GM23338 (cell line): ENCODE results near the gene KRTAP4-11. TPM values are rescaled to one million over a fixed set of nuclear protein-coding genes. Genes with fewer than 3 reads are reported as not detected.

Experiments used
- ATAC-seq: fragments of 200-7000 bp; cut with Tn5 transposase; 3 replicates; pipeline ENCODE4 v1.9.1; 2020
- DNase-seq: peaks from one replicate; pipeline ENCODE4 v3.0.0-alpha.2; 2015; ENCODE audit warnings: low spot score
- H2AFZ ChIP-seq: fragments of 200-600 bp; sonication (generic); 2 replicates; pipeline ENCODE4 v1.8.0; 2016; ENCODE audit warnings: antibody characterized with exemption, mild to moderate bottlenecking, moderate library complexity
- H3F3A ChIP-seq: fragments of 200-600 bp; sonication (generic); replicated peaks from 2 replicates; pipeline ENCODE4 v1.8.0; 2017; ENCODE audit warnings: antibody characterized with exemption, mixed run types, low read depth
- H3K27ac ChIP-seq: fragments of 200-600 bp; sonication (generic); 2 replicates; pipeline ENCODE4 v1.6.1; 2016; ENCODE audit warnings: low read depth
- H3K27me3 ChIP-seq: fragments of 200-600 bp; sonication (generic); 2 replicates; pipeline ENCODE4 v1.8.0; 2016; ENCODE audit warnings: mild to moderate bottlenecking, mixed run types, moderate library complexity; ENCODE audit not compliant: insufficient read depth
- H3K36me3 ChIP-seq: fragments of 200-600 bp; sonication (generic); 2 replicates; pipeline ENCODE4 v1.8.0; 2016; ENCODE audit warnings: mild to moderate bottlenecking; ENCODE audit not compliant: insufficient read depth
- H3K4me1 ChIP-seq: fragments of 200-600 bp; sonication (generic); 2 replicates; pipeline ENCODE4 v1.8.0; 2016; ENCODE audit warnings: mild to moderate bottlenecking, moderate library complexity; ENCODE audit not compliant: insufficient read depth
- H3K4me2 ChIP-seq: fragments of 200-600 bp; sonication (generic); 2 replicates; pipeline ENCODE4 v1.7.1; 2017; ENCODE audit warnings: mixed run types
- H3K4me3 ChIP-seq: fragments of 200-600 bp; sonication (generic); 2 replicates; pipeline ENCODE4 v1.6.1; 2016; ENCODE audit warnings: mixed run types
- H3K79me2 ChIP-seq: fragments of 200-600 bp; sonication (generic); replicated peaks from 2 replicates; pipeline ENCODE4 v1.8.0; 2017; ENCODE audit warnings: mild to moderate bottlenecking; ENCODE audit not compliant: insufficient read depth
- H3K9me2 ChIP-seq: fragments of 200-600 bp; sonication (generic); 2 replicates; pipeline ENCODE4 v1.8.0; 2017; ENCODE audit not compliant: insufficient read depth
- H4K20me1 ChIP-seq: fragments of 200-600 bp; sonication (generic); replicated peaks from 2 replicates; pipeline ENCODE4 v1.8.0; 2017; ENCODE audit warnings: mild to moderate bottlenecking; ENCODE audit not compliant: insufficient read depth
- H3K27ac Mint-ChIP-seq: 2 replicates; pipeline ENCODE4 v1.8.0; 2020; ENCODE audit warnings: inconsistent platforms, mild to moderate bottlenecking, moderate library complexity, mixed read lengths
- H3K27me3 Mint-ChIP-seq: 3 replicates; pipeline ENCODE4 v1.8.0; 2022; ENCODE audit warnings: low read depth, mild to moderate bottlenecking, moderate library complexity, mixed read lengths, inconsistent platforms; ENCODE audit not compliant: insufficient read depth, poor library complexity
- H3K36me3 Mint-ChIP-seq: 3 replicates; pipeline ENCODE4 v1.8.0; 2021; ENCODE audit warnings: low read depth, mild to moderate bottlenecking, inconsistent platforms, moderate library complexity, mixed read lengths
- H3K4me1 Mint-ChIP-seq: 3 replicates; pipeline ENCODE4 v1.8.0; 2020; ENCODE audit warnings: mild to moderate bottlenecking, inconsistent platforms, mixed read lengths
- H3K4me3 Mint-ChIP-seq: 3 replicates; pipeline ENCODE4 v1.8.0; 2021; ENCODE audit warnings: moderate library complexity, mild to moderate bottlenecking, inconsistent platforms, mixed read lengths
- H3K9me3 Mint-ChIP-seq: 3 replicates; pipeline ENCODE4 v1.8.0; 2020; ENCODE audit warnings: moderate library complexity, mild to moderate bottlenecking, inconsistent platforms, mixed read lengths
- CREB1 ChIP-seq: fragments of 250-450 bp; sonication (Bioruptor Pico); IDR thresholded peaks from 2 replicates; pipeline ENCODE4 v1.5.0; 2020; ENCODE audit warnings: low read depth, mild to moderate bottlenecking, moderate library complexity
- CTCF ChIP-seq, 2 experiments: fragments of 200-600 bp in 1 of 2; sonication (generic) in 1 of 2; conservative IDR thresholded peaks; 2 replicates each; pipeline versions ENCODE4 v1.5.1 to v1.6.1; 2016 to 2017; ENCODE audit warnings: antibody characterized with exemption in 2 of 2, low read depth in 2 of 2, mild to moderate bottlenecking in 2 of 2, moderate library complexity in 1 of 2
- JUNB ChIP-seq: IDR thresholded peaks from one replicate; pipeline ENCODE4 v1.6.1; 2016; ENCODE audit warnings: antibody characterized with exemption; ENCODE audit not compliant: unreplicated experiment
- NANOG ChIP-seq: IDR thresholded peaks from 2 replicates; pipeline ENCODE4 v1.6.1; 2016; ENCODE audit warnings: antibody characterized with exemption, borderline replicate concordance
- POLR2AphosphoS5 ChIP-seq: IDR thresholded peaks from 2 replicates; pipeline ENCODE4 v1.6.1; 2016; ENCODE audit warnings: antibody characterized with exemption, low read depth
- STAT1 ChIP-seq: IDR thresholded peaks from one replicate; pipeline ENCODE4 v1.6.1; 2016; ENCODE audit warnings: antibody characterized with exemption; ENCODE audit not compliant: unreplicated experiment
- ZNF114 ChIP-seq: fragments of 250-450 bp; sonication (Bioruptor Pico); IDR thresholded peaks from 2 replicates; pipeline ENCODE4 v1.5.0; 2020; ENCODE audit warnings: mild to moderate bottlenecking, moderate library complexity
- polyA plus RNA-seq: library from polyadenylated mRNA; unstranded; fragments of >200 nt; fragmentation: Nextera tagmentation; extraction: Ambion mirVana; gene quantifications from 2 replicates; pipeline ENCODE4 v1.2.1, GENCODE V29; 2016
- total RNA-seq: library from RNA; depleted of rRNA; stranded (reverse); fragments of >200 nt; shearing (Covaris generic); gene quantifications from 2 replicates; pipeline ENCODE4 v1.2.3, GENCODE V29; 2014
- TF ChIP-seq, protein P1 (sequence below): IDR thresholded peaks from one replicate; pipeline ENCODE4 v1.6.1; 2018; ENCODE audit warnings: antibody characterized with exemption; ENCODE audit not compliant: unreplicated experiment
- TF ChIP-seq, protein P2 (sequence below): fragments of 250-450 bp; sonication (Bioruptor Pico); IDR thresholded peaks from 2 replicates; pipeline ENCODE4 v1.5.0; 2020; ENCODE audit warnings: mild to moderate bottlenecking, moderate library complexity

The KRTAP4-11 gene
- total and polyA plus RNA-seq, 2 experiments from 2014 or later = not detected

DNA sequence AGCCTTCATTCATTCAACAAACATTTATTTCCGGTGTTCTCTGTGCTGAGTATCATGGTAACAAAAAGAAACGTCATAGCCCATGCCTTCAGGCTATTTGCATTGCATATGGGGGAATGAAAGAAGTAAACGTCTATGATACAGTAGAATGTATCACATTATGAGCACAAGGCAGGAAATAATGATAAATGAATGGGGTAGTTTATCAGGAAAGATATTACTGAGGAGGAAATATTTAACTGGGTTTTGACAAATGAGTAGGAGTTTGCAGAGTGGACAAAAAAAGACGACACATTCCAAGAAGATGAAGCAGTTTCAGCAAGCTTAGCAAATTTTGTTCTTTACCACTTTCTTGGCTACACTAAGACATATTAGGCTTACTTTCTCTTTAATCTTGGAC lies 35.5 kb downstream of the KRTAP4-11 start:
- Mint-ChIP-seq H3K36me3 (no peaks in the 10 kb centered on the region; the same call in 2 of the 3 replicates), H3K4me1 (peaks cover 16% of the 10 kb centered on the region), H3K27ac (no peak overlapping the region), H3K4me3 (no peak overlapping the region), H3K27me3 (no peaks in the 10 kb centered on the region), H3K9me3 (no peaks in the 10 kb centered on the region; the same call in 2 of the 3 replicates)
- H3K27me3 ChIP-seq = no peaks in the 10 kb centered on the region
- H3K36me3 ChIP-seq = no peaks in the 10 kb centered on the region
- DNase-seq = no peak
- no peaks in the 10 kb centered on the region for H3F3A ChIP-seq
- H3K4me1 ChIP-seq = no peaks in the 10 kb centered on the region; the same call in 1 of the 2 replicates
- H4K20me1 ChIP-seq = no peaks in the 10 kb centered on the region
- H3K9me2 ChIP-seq = peaks cover 2% of the 10 kb centered on the region; the same call in 1 of the 2 replicates
- ATAC-seq = no peak
- no peak overlapping the region for H3K4me3 ChIP-seq
- no peak overlapping the region for H3K27ac ChIP-seq
- H3K79me2 ChIP-seq = no peaks in the 10 kb centered on the region
- TF ChIP-seq JUNB = no peak
- no peak for TF ChIP-seq CTCF (conservative IDR thresholded peaks at IDR 0.05; ENCODE audit: low read depth in 2 of 2)
- TF ChIP-seq STAT1 = no peak
- TF ChIP-seq NANOG = no peak
- TF ChIP-seq ZNF114 (CRISPR knock-in tag) = no peak
- TF ChIP-seq POLR2AphosphoS5 = no peak
- TF ChIP-seq, protein P1, sequence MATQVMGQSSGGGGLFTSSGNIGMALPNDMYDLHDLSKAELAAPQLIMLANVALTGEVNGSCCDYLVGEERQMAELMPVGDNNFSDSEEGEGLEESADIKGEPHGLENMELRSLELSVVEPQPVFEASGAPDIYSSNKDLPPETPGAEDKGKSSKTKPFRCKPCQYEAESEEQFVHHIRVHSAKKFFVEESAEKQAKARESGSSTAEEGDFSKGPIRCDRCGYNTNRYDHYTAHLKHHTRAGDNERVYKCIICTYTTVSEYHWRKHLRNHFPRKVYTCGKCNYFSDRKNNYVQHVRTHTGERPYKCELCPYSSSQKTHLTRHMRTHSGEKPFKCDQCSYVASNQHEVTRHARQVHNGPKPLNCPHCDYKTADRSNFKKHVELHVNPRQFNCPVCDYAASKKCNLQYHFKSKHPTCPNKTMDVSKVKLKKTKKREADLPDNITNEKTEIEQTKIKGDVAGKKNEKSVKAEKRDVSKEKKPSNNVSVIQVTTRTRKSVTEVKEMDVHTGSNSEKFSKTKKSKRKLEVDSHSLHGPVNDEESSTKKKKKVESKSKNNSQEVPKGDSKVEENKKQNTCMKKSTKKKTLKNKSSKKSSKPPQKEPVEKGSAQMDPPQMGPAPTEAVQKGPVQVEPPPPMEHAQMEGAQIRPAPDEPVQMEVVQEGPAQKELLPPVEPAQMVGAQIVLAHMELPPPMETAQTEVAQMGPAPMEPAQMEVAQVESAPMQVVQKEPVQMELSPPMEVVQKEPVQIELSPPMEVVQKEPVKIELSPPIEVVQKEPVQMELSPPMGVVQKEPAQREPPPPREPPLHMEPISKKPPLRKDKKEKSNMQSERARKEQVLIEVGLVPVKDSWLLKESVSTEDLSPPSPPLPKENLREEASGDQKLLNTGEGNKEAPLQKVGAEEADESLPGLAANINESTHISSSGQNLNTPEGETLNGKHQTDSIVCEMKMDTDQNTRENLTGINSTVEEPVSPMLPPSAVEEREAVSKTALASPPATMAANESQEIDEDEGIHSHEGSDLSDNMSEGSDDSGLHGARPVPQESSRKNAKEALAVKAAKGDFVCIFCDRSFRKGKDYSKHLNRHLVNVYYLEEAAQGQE = no peak
- no peak for TF ChIP-seq CREB1 (CRISPR knock-in tag)
- TF ChIP-seq, protein P2, sequence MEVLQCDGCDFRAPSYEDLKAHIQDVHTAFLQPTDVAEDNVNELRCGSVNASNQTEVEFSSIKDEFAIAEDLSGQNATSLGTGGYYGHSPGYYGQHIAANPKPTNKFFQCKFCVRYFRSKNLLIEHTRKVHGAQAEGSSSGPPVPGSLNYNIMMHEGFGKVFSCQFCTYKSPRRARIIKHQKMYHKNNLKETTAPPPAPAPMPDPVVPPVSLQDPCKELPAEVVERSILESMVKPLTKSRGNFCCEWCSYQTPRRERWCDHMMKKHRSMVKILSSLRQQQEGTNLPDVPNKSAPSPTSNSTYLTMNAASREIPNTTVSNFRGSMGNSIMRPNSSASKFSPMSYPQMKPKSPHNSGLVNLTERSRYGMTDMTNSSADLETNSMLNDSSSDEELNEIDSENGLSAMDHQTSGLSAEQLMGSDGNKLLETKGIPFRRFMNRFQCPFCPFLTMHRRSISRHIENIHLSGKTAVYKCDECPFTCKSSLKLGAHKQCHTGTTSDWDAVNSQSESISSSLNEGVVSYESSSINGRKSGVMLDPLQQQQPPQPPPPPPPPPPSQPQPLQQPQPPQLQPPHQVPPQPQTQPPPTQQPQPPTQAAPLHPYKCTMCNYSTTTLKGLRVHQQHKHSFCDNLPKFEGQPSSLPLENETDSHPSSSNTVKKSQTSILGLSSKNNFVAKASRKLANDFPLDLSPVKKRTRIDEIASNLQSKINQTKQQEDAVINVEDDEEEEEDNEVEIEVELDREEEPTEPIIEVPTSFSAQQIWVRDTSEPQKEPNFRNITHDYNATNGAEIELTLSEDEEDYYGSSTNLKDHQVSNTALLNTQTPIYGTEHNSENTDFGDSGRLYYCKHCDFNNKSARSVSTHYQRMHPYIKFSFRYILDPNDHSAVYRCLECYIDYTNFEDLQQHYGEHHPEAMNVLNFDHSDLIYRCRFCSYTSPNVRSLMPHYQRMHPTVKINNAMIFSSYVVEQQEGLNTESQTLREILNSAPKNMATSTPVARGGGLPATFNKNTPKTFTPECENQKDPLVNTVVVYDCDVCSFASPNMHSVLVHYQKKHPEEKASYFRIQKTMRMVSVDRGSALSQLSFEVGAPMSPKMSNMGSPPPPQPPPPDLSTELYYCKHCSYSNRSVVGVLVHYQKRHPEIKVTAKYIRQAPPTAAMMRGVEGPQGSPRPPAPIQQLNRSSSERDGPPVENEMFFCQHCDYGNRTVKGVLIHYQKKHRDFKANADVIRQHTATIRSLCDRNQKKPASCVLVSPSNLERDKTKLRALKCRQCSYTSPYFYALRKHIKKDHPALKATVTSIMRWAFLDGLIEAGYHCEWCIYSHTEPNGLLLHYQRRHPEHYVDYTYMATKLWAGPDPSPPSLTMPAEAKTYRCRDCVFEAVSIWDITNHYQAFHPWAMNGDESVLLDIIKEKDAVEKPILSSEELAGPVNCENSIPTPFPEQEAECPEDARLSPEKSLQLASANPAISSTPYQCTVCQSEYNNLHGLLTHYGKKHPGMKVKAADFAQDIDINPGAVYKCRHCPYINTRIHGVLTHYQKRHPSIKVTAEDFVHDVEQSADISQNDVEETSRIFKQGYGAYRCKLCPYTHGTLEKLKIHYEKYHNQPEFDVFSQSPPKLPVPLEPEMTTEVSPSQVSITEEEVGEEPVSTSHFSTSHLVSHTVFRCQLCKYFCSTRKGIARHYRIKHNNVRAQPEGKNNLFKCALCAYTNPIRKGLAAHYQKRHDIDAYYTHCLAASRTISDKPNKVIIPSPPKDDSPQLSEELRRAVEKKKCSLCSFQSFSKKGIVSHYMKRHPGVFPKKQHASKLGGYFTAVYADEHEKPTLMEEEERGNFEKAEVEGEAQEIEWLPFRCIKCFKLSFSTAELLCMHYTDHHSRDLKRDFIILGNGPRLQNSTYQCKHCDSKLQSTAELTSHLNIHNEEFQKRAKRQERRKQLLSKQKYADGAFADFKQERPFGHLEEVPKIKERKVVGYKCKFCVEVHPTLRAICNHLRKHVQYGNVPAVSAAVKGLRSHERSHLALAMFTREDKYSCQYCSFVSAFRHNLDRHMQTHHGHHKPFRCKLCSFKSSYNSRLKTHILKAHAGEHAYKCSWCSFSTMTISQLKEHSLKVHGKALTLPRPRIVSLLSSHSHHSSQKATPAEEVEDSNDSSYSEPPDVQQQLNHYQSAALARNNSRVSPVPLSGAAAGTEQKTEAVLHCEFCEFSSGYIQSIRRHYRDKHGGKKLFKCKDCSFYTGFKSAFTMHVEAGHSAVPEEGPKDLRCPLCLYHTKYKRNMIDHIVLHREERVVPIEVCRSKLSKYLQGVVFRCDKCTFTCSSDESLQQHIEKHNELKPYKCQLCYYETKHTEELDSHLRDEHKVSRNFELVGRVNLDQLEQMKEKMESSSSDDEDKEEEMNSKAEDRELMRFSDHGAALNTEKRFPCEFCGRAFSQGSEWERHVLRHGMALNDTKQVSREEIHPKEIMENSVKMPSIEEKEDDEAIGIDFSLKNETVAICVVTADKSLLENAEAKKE (CRISPR knock-in tag) = no peak
- H2AFZ ChIP-seq = no peak overlapping the region
- no peak overlapping the region for H3K4me2 ChIP-seq
